Neural progenitor cell (in vitro differentiated cells): ENCODE measurements around the gene ARHGEF4. TPM values are rescaled to one million over a fixed set of nuclear protein-coding genes. Genes with fewer than 3 reads are reported as not detected.

Experiments used
- DNase-seq: peaks from one replicate; pipeline ENCODE4 v3.0.0-alpha.2; 2016; ENCODE audit warnings: low spot score
- H2AFZ ChIP-seq: fragments of 200-600 bp; sonication (generic); replicated peaks from 2 replicates; pipeline ENCODE4 v1.6.1; 2016; ENCODE audit warnings: antibody characterized with exemption
- H3F3A ChIP-seq: fragments of 200-600 bp; sonication (generic); 2 replicates; pipeline ENCODE4 v1.6.1; 2016; ENCODE audit warnings: antibody characterized with exemption, low read depth
- H3K27ac ChIP-seq: fragments of 200-600 bp; sonication (generic); 2 replicates; pipeline ENCODE4 v1.5.1; 2016; ENCODE audit warnings: mild to moderate bottlenecking
- H3K27me3 ChIP-seq: fragments of 200-600 bp; sonication (generic); 2 replicates; pipeline ENCODE4 v1.6.1; 2016; ENCODE audit warnings: mild to moderate bottlenecking, moderate library complexity
- H3K36me3 ChIP-seq: fragments of 200-600 bp; sonication (generic); 2 replicates; pipeline ENCODE4 v1.5.1; 2016
- H3K4me1 ChIP-seq: fragments of 200-600 bp; sonication (generic); 2 replicates; pipeline ENCODE4 v1.6.1; 2016; ENCODE audit warnings: mixed run types
- H3K4me2 ChIP-seq: fragments of 200-600 bp; sonication (generic); 2 replicates; pipeline ENCODE4 v1.6.1; 2016
- H3K4me3 ChIP-seq: fragments of 200-600 bp; sonication (generic); 2 replicates; pipeline ENCODE4 v1.5.1; 2016
- H3K79me2 ChIP-seq: fragments of 200-600 bp; sonication (generic); 2 replicates; pipeline ENCODE4 v1.6.1; 2016; ENCODE audit warnings: low read depth
- H3K9ac ChIP-seq: fragments of 200-600 bp; sonication (generic); 2 replicates; pipeline ENCODE4 v1.6.1; 2016
- H3K9me3 ChIP-seq: fragments of 200-600 bp; sonication (generic); 2 replicates; pipeline ENCODE4 v1.5.1; 2016; ENCODE audit warnings: low read depth
- H4K20me1 ChIP-seq: fragments of 200-600 bp; sonication (generic); 2 replicates; pipeline ENCODE4 v1.6.1; 2016; ENCODE audit warnings: low read depth
- H3K27ac Mint-ChIP-seq: 3 replicates; pipeline ENCODE4 v1.8.0; 2021; ENCODE audit warnings: mixed read lengths
- H3K27me3 Mint-ChIP-seq: 2 replicates; pipeline ENCODE4 v1.8.0; 2022; ENCODE audit warnings: low read depth, mild to moderate bottlenecking, inconsistent platforms, moderate library complexity, mixed read lengths; ENCODE audit not compliant: insufficient read depth
- H3K36me3 Mint-ChIP-seq: 3 replicates; pipeline ENCODE4 v1.8.0; 2021; ENCODE audit warnings: mixed read lengths
- H3K4me1 Mint-ChIP-seq: 3 replicates; pipeline ENCODE4 v1.8.0; 2021; ENCODE audit warnings: mixed read lengths
- H3K4me3 Mint-ChIP-seq: 3 replicates; pipeline ENCODE4 v1.8.0; 2021; ENCODE audit warnings: mild to moderate bottlenecking, moderate library complexity, mixed read lengths
- H3K9me3 Mint-ChIP-seq: 3 replicates; pipeline ENCODE4 v1.8.0; 2020; ENCODE audit warnings: mixed read lengths
- EZH2 ChIP-seq: fragments of 200-600 bp; sonication (generic); IDR thresholded peaks from 2 replicates; pipeline ENCODE4 v1.6.1; 2017; ENCODE audit warnings: antibody characterized with exemption, mild to moderate bottlenecking, moderate library complexity
- EZH2phosphoT487 ChIP-seq: fragments of 200-600 bp; sonication (generic); IDR thresholded peaks from 2 replicates; pipeline ENCODE4 v1.6.1; 2017; ENCODE audit warnings: antibody characterized with exemption
- total RNA-seq: library from RNA; depleted of rRNA; stranded (reverse); fragments of >200 nt; gene quantifications from 2 replicates; pipeline ENCODE4 v1.2.3, GENCODE V29; 2015; ENCODE audit warnings: low replicate concordance
- TF ChIP-seq, protein P1 (sequence below): fragments of 200-600 bp; sonication (generic); IDR thresholded peaks from 2 replicates; pipeline ENCODE4 v1.5.1; 2017; ENCODE audit warnings: antibody characterized with exemption, mild to moderate bottlenecking

The ARHGEF4 gene
- total RNA-seq, 1 donor from 2014 or later: 22.8 TPM

GRCh38 chr2:130933501-130933900 is 96.8 kb downstream of the ARHGEF4 start:
- Histone ChIP-seq H4K20me1 (no peaks in the 10 kb centered on the region), H3K4me1 (peaks cover 3% of the 10 kb centered on the region), H3K27me3 (no peaks in the 10 kb centered on the region), H3K9me3 (no peaks in the 10 kb centered on the region), H3K4me3 (no peak overlapping the region), H3K9ac (no peak overlapping the region), H3K79me2 (no peaks in the 10 kb centered on the region), H3K4me2 (no peak overlapping the region), H3F3A (no peaks in the 10 kb centered on the region), H2AFZ (no peak overlapping the region), H3K36me3 (no peaks in the 10 kb centered on the region), H3K27ac (no peak overlapping the region)
- TF ChIP-seq, protein P1, sequence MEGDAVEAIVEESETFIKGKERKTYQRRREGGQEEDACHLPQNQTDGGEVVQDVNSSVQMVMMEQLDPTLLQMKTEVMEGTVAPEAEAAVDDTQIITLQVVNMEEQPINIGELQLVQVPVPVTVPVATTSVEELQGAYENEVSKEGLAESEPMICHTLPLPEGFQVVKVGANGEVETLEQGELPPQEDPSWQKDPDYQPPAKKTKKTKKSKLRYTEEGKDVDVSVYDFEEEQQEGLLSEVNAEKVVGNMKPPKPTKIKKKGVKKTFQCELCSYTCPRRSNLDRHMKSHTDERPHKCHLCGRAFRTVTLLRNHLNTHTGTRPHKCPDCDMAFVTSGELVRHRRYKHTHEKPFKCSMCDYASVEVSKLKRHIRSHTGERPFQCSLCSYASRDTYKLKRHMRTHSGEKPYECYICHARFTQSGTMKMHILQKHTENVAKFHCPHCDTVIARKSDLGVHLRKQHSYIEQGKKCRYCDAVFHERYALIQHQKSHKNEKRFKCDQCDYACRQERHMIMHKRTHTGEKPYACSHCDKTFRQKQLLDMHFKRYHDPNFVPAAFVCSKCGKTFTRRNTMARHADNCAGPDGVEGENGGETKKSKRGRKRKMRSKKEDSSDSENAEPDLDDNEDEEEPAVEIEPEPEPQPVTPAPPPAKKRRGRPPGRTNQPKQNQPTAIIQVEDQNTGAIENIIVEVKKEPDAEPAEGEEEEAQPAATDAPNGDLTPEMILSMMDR: no peak
- no peak for TF ChIP-seq EZH2phosphoT487
- no peak for TF ChIP-seq EZH2
- DNase-seq: no peak
- Mint-ChIP-seq H3K27me3 (peaks cover 2% of the 10 kb centered on the region), H3K4me1 (no peaks in the 10 kb centered on the region), H3K9me3 (peaks cover 18% of the 10 kb centered on the region), H3K27ac (no peak overlapping the region), H3K36me3 (peaks cover 5% of the 10 kb centered on the region), H3K4me3 (no peak overlapping the region)

DNA sequence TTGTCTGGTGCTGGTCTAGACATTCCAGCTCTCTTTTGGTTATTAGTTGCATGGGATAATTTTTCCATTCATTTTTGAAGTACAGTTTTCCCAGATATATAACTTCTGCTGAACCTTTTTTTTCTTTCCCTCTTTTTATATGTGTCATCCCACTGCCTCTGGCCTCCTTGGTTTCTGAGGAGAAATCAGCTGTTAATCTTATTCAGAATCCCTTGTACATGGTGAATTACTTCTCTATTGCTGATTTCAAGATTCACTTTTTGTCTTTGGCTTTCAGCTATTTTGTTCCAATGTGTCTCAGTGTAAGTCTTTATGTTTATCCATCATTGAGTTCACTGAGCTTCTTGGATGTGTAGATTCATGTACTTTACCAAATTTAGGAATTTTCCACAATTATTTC is 99.7 kb downstream of the ARHGEF4 start:
- Mint-ChIP-seq H3K27ac (no peak overlapping the region), H3K9me3 (peaks cover 18% of the 10 kb centered on the region), H3K4me3 (no peak overlapping the region), H3K36me3 (peaks cover 6% of the 10 kb centered on the region), H3K27me3 (no peaks in the 10 kb centered on the region), H3K4me1 (no peaks in the 10 kb centered on the region)
- no peak overlapping the region for H3K4me2 ChIP-seq
- no peak overlapping the region for H3K27ac ChIP-seq
- H4K20me1 ChIP-seq: no peaks in the 10 kb centered on the region
- no peaks in the 10 kb centered on the region for H3K9me3 ChIP-seq
- H3K4me1 ChIP-seq: peaks cover 3% of the 10 kb centered on the region
- H3K36me3 ChIP-seq: no peaks in the 10 kb centered on the region
- no peak overlapping the region for H2AFZ ChIP-seq
- no peaks in the 10 kb centered on the region for H3K27me3 ChIP-seq
- DNase-seq: no peak
- H3F3A ChIP-seq: no peaks in the 10 kb centered on the region
- H3K4me3 ChIP-seq: no peak overlapping the region
- TF ChIP-seq, protein P1: no peak
- TF ChIP-seq EZH2: no peak
- TF ChIP-seq EZH2phosphoT487: no peak
- no peak overlapping the region for H3K9ac ChIP-seq
- no peaks in the 10 kb centered on the region for H3K79me2 ChIP-seq

DNA sequence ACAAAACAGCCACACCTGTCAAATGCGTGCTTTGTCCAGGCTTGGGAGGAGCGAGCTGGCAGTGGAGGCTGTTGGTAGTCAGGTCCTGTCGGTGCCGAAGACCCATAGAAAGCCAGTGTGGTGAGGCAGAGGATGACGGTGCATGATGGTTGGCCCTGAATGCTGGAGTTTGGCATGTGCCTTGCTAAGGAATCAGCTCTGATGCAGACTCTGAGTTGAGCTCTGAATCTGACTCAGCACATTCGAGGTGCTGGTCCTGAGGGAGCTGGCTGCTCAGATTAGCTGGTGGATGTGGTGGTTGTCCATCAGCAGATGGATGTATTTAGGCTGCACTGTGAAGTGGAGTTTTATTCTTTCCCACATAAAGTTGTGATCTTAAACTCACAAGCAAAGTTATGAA is 111.3 kb downstream of the ARHGEF4 start:
- no peak overlapping the region for H2AFZ ChIP-seq
- H3K4me2 ChIP-seq: no peak overlapping the region
- no peaks in the 10 kb centered on the region for H4K20me1 ChIP-seq
- H3K36me3 ChIP-seq: peaks cover 3% of the 10 kb centered on the region
- H3K9me3 ChIP-seq: peaks cover 10% of the 10 kb centered on the region
- H3F3A ChIP-seq: no peaks in the 10 kb centered on the region
- TF ChIP-seq, protein P1: no peak
- TF ChIP-seq EZH2phosphoT487 (no peak), EZH2 (no peak)
- Mint-ChIP-seq H3K4me1 (no peaks in the 10 kb centered on the region), H3K27me3 (peaks cover 6% of the 10 kb centered on the region), H3K4me3 (no peak overlapping the region), H3K27ac (no peak overlapping the region), H3K9me3 (peaks cover 16% of the 10 kb centered on the region), H3K36me3 (no peaks in the 10 kb centered on the region)
- no peaks in the 10 kb centered on the region for H3K27me3 ChIP-seq
- H3K9ac ChIP-seq: no peak overlapping the region
- DNase-seq: no peak
- no peaks in the 10 kb centered on the region for H3K79me2 ChIP-seq
- H3K27ac ChIP-seq: no peak overlapping the region
- no peak overlapping the region for H3K4me3 ChIP-seq
- H3K4me1 ChIP-seq: no peaks in the 10 kb centered on the region
